ENCODE results near the gene PDXK. TPM values are rescaled to one million over a fixed set of nuclear protein-coding genes. Genes with fewer than 3 reads are reported as not detected.

The PDXK gene
- total RNA-seq, 1 donor from 2014 or later, result 63.8 TPM

GRCh38 chr21:43758111-43758641 lies 39.2 kb downstream of the PDXK start:
- peak overlapping the region; percentile 52 for H3K27ac Mint-ChIP-seq (ENCODE audit: unreplicated experiment)
- peaks cover 3% of the 10 kb centered on the region for H3K9me3 Mint-ChIP-seq (ENCODE audit: unreplicated experiment)
- no peak for TF ChIP-seq CTCF (IDR thresholded peaks at IDR 0.05; ENCODE audit: partially characterized antibody, unreplicated experiment)
- H3K36me3 Mint-ChIP-seq (ENCODE audit: unreplicated experiment), result no peaks in the 10 kb centered on the region
- peaks cover 14% of the 10 kb centered on the region for H3K4me1 Mint-ChIP-seq (ENCODE audit: low read depth, unreplicated experiment)
- H3K27me3 Mint-ChIP-seq (ENCODE audit: unreplicated experiment), result no peaks in the 10 kb centered on the region
- peak; percentile 50 for DNase-seq
- no peak overlapping the region for H3K4me3 Mint-ChIP-seq (ENCODE audit: unreplicated experiment)

- peaks cover 4% of the 10 kb centered on the region for H3K9me3 Mint-ChIP-seq (ENCODE audit: unreplicated experiment)
- no peak for DNase-seq
- peak overlapping the region; percentile 17 for H3K27ac Mint-ChIP-seq (ENCODE audit: unreplicated experiment)
- no peaks in the 10 kb centered on the region for H3K36me3 Mint-ChIP-seq (ENCODE audit: unreplicated experiment)
- no peaks in the 10 kb centered on the region for H3K27me3 Mint-ChIP-seq (ENCODE audit: unreplicated experiment)
- TF ChIP-seq CTCF (IDR thresholded peaks at IDR 0.05; ENCODE audit: partially characterized antibody, unreplicated experiment), result no peak
- peaks cover 14% of the 10 kb centered on the region for H3K4me1 Mint-ChIP-seq (ENCODE audit: low read depth, unreplicated experiment)
- H3K4me3 Mint-ChIP-seq (ENCODE audit: unreplicated experiment), result no peak overlapping the region
These were observed 39.9 kb downstream of the PDXK start for GRCh38 chr21:43758811-43759210.

GRCh38 chr21:43759651-43760050 lies 40.7 kb downstream of the PDXK start:
- DNase-seq, result no peak
- peaks cover 12% of the 10 kb centered on the region for H3K4me1 Mint-ChIP-seq (ENCODE audit: low read depth, unreplicated experiment)
- TF ChIP-seq CTCF (IDR thresholded peaks at IDR 0.05; ENCODE audit: partially characterized antibody, unreplicated experiment), result no peak
- peaks cover 5% of the 10 kb centered on the region for H3K9me3 Mint-ChIP-seq (ENCODE audit: unreplicated experiment)
- H3K4me3 Mint-ChIP-seq (ENCODE audit: unreplicated experiment), result no peak overlapping the region
- H3K27ac Mint-ChIP-seq (ENCODE audit: unreplicated experiment), result no peak overlapping the region
- H3K27me3 Mint-ChIP-seq (ENCODE audit: unreplicated experiment), result no peaks in the 10 kb centered on the region
- no peaks in the 10 kb centered on the region for H3K36me3 Mint-ChIP-seq (ENCODE audit: unreplicated experiment)

GRCh38 chr21:43760391-43760958 lies 41.5 kb downstream of the PDXK start:
- Mint-ChIP-seq H3K36me3 (ENCODE audit: unreplicated experiment) (no peaks in the 10 kb centered on the region), H3K27ac (ENCODE audit: unreplicated experiment) (no peak overlapping the region), H3K9me3 (ENCODE audit: unreplicated experiment) (peaks cover 5% of the 10 kb centered on the region), H3K4me3 (ENCODE audit: unreplicated experiment) (no peak overlapping the region), H3K27me3 (ENCODE audit: unreplicated experiment) (no peaks in the 10 kb centered on the region), H3K4me1 (ENCODE audit: low read depth, unreplicated experiment) (peaks cover 12% of the 10 kb centered on the region)
- TF ChIP-seq CTCF (IDR thresholded peaks at IDR 0.05; ENCODE audit: partially characterized antibody, unreplicated experiment), result no peak
- no peak for DNase-seq

GRCh38 chr21:43761886-43762285 lies 43.0 kb downstream of the PDXK start:
- H3K4me1 Mint-ChIP-seq (ENCODE audit: low read depth, unreplicated experiment), result peaks cover 17% of the 10 kb centered on the region
- H3K4me3 Mint-ChIP-seq (ENCODE audit: unreplicated experiment), result no peak overlapping the region
- peaks cover 4% of the 10 kb centered on the region for H3K27me3 Mint-ChIP-seq (ENCODE audit: unreplicated experiment)
- no peak for TF ChIP-seq CTCF (IDR thresholded peaks at IDR 0.05; ENCODE audit: partially characterized antibody, unreplicated experiment)
- peaks cover 4% of the 10 kb centered on the region for H3K9me3 Mint-ChIP-seq (ENCODE audit: unreplicated experiment)
- DNase-seq, result no peak
- H3K27ac Mint-ChIP-seq (ENCODE audit: unreplicated experiment), result no peak overlapping the region
- no peaks in the 10 kb centered on the region for H3K36me3 Mint-ChIP-seq (ENCODE audit: unreplicated experiment)
